ENCODE data around the gene STARD3NL. TPM values are rescaled to one million over a fixed set of nuclear protein-coding genes. Genes with fewer than 3 reads are reported as not detected.

The STARD3NL gene
- total and polyA plus RNA-seq, 10 of the 15 experiments (the other 5 are each of a cell fraction or from before 2014, with no cell fraction given): 66.1 to 133 (median 85.7) TPM

DNA sequence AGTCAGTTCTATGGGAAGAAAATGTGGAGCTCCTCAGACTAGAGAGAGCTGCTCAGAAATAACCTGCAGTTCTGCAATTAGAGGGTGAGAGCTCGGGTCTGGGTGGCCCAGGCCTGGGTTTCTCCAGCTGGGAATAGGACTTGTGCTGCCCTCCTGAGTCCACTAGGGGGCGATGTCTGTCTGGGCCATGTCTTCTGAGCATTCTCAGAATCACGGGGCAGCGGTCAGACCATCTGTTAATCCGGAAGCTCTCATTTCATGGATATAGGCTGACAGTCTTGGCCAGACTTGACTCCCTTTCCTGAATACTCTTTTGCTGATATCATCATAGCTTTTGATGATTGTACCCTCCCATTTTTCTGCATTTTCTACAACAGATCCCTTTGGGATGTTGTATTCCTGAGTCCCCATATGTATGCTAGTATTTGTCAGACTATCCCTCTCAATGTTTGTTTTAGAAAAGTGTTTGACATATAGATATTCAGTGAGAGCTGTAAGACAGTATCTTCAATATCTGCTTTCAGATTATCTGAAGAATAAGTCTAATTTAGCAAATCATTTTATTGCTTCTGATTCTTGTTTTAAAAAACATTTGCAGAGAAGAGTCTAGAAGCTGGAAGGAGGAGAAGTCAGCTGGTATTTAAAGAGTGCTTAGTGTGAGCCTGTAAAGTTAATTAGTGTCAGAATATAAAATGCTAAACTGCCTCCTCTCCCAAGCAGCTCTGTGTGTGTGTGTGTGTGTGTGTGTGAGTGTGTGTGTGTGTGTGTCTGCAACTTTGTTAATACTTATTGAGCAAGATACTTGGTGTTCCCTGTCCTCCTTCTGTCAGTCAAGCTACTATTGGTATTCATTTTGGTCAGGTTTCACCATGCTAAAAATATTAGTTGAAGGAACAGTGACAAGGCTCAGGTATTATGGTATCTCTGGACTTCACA is 38.0 kb downstream of the STARD3NL start (continued):
- TF ChIP-seq, protein P1, sequence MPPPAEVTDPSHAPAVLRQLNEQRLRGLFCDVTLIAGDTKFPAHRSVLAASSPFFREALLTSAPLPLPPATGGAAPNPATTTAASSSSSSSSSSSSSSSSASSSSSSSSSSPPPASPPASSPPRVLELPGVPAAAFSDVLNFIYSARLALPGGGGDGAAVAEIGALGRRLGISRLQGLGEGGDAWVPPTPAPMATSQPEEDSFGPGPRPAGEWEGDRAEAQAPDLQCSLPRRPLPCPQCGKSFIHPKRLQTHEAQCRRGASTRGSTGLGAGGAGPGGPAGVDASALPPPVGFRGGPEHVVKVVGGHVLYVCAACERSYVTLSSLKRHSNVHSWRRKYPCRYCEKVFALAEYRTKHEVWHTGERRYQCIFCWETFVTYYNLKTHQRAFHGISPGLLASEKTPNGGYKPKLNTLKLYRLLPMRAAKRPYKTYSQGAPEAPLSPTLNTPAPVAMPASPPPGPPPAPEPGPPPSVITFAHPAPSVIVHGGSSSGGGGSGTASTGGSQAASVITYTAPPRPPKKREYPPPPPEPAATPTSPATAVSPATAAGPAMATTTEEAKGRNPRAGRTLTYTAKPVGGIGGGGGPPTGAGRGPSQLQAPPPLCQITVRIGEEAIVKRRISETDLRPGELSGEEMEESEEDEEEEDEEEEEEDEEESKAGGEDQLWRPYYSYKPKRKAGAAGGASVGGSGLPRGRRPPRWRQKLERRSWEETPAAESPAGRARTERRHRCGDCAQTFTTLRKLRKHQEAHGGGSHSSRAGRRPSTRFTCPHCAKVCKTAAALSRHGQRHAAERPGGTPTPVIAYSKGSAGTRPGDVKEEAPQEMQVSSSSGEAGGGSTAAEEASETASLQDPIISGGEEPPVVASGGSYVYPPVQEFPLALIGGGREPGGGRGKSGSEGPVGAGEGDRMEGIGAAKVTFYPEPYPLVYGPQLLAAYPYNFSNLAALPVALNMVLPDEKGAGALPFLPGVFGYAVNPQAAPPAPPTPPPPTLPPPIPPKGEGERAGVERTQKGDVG (CRISPR knock-in tag; IDR thresholded peaks at IDR 0.05): no peak
- TF ChIP-seq RCOR1 (conservative IDR thresholded peaks at IDR 0.05; ENCODE audit: low read depth, low read length) (no peak), ASH2L (IDR thresholded peaks at IDR 0.05; ENCODE audit: borderline replicate concordance, low read depth) (no peak), RELA (IDR thresholded peaks at IDR 0.05; ENCODE audit: borderline replicate concordance, partially characterized antibody) (no peak), FOS (IDR thresholded peaks at IDR 0.05; ENCODE audit: borderline replicate concordance, extremely low read depth, insufficient read length) (no peak), EZH2 (IDR thresholded peaks at IDR 0.05; ENCODE audit: borderline replicate concordance, control insufficient read depth, low read depth, low read length) (no peak), MXI1 (IDR thresholded peaks at IDR 0.05; ENCODE audit: low read depth, low read length) (no peak), GATAD2B (conservative IDR thresholded peaks at IDR 0.05; ENCODE audit: low read depth) (no peak), KDM1A (IDR thresholded peaks at IDR 0.05; ENCODE audit: borderline replicate concordance) (no peak), CREB1 (IDR thresholded peaks at IDR 0.05; ENCODE audit: low read depth) (no peak), SIN3A (IDR thresholded peaks at IDR 0.05; ENCODE audit: low read depth, low read length) (0 out of 2 replicates have a peak, but pooled peaks have one; percentile 35), POLR2A (IDR thresholded peaks at IDR 0.05; ENCODE audit: low read depth, low read length) (no peak), ZNF24 (IDR thresholded peaks at IDR 0.05) (no peak), YY1 (IDR thresholded peaks at IDR 0.05; ENCODE audit: low read depth, low read length) (peak; percentile 82), SMC3 (IDR thresholded peaks at IDR 0.05; ENCODE audit: borderline replicate concordance, low read length) (peak; percentile 83), SREBF1 (IDR thresholded peaks at IDR 0.05; ENCODE audit: low read length) (no peak), SP1 (IDR thresholded peaks at IDR 0.05; ENCODE audit: low read depth, low read length) (no peak), IKZF2 (IDR thresholded peaks at IDR 0.05) (peak; percentile 27 to 35; a peak in 2 of 4 replicates)
- TF ChIP-seq, protein P2, sequence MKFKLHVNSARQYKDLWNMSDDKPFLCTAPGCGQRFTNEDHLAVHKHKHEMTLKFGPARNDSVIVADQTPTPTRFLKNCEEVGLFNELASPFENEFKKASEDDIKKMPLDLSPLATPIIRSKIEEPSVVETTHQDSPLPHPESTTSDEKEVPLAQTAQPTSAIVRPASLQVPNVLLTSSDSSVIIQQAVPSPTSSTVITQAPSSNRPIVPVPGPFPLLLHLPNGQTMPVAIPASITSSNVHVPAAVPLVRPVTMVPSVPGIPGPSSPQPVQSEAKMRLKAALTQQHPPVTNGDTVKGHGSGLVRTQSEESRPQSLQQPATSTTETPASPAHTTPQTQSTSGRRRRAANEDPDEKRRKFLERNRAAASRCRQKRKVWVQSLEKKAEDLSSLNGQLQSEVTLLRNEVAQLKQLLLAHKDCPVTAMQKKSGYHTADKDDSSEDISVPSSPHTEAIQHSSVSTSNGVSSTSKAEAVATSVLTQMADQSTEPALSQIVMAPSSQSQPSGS (IDR thresholded peaks at IDR 0.05; ENCODE audit: low read length): 0 out of 2 replicates have a peak, but pooled peaks have one; percentile 32
- TF ChIP-seq, protein P3, sequence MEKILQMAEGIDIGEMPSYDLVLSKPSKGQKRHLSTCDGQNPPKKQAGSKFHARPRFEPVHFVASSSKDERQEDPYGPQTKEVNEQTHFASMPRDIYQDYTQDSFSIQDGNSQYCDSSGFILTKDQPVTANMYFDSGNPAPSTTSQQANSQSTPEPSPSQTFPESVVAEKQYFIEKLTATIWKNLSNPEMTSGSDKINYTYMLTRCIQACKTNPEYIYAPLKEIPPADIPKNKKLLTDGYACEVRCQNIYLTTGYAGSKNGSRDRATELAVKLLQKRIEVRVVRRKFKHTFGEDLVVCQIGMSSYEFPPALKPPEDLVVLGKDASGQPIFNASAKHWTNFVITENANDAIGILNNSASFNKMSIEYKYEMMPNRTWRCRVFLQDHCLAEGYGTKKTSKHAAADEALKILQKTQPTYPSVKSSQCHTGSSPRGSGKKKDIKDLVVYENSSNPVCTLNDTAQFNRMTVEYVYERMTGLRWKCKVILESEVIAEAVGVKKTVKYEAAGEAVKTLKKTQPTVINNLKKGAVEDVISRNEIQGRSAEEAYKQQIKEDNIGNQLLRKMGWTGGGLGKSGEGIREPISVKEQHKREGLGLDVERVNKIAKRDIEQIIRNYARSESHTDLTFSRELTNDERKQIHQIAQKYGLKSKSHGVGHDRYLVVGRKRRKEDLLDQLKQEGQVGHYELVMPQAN (conservative IDR thresholded peaks at IDR 0.05): no peak; the same call in 1 of the 2 replicates
- TF ChIP-seq, protein P4, sequence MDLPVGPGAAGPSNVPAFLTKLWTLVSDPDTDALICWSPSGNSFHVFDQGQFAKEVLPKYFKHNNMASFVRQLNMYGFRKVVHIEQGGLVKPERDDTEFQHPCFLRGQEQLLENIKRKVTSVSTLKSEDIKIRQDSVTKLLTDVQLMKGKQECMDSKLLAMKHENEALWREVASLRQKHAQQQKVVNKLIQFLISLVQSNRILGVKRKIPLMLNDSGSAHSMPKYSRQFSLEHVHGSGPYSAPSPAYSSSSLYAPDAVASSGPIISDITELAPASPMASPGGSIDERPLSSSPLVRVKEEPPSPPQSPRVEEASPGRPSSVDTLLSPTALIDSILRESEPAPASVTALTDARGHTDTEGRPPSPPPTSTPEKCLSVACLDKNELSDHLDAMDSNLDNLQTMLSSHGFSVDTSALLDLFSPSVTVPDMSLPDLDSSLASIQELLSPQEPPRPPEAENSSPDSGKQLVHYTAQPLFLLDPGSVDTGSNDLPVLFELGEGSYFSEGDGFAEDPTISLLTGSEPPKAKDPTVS (IDR thresholded peaks at IDR 0.05; ENCODE audit: low read depth, low read length): 0 out of 2 replicates have a peak, but pooled peaks have one; percentile 57
